ENCODE data around the gene SEPHS2.

Gene SEPHS2

GRCh38 chr16:30416624-30417528 lies 28.8 kb downstream of the SEPHS2 start:
- H3K27ac ChIP-seq (ENCODE audit: insufficient read depth, low read length, poor library complexity, severe bottlenecking), result peak overlapping the region; percentile 68
- no peaks in the 10 kb centered on the region for H3K9me3 ChIP-seq (ENCODE audit: control insufficient read depth, low read length)
- DNase-seq, result no peak
- peaks cover 10% of the 10 kb centered on the region for H3K4me1 ChIP-seq (ENCODE audit: control insufficient read depth, insufficient read depth, low read length, poor library complexity, severe bottlenecking)
- H3K4me3 ChIP-seq (ENCODE audit: insufficient read depth, low read depth, low read length, poor library complexity, severe bottlenecking), result peak overlapping the region; percentile 78
- peaks cover 4% of the 10 kb centered on the region for H3K36me3 ChIP-seq (ENCODE audit: control insufficient read depth, insufficient read depth, low read length)
- H3K27me3 ChIP-seq (replicated peaks; ENCODE audit: control insufficient read depth, insufficient read depth, low read length, poor library complexity, severe bottlenecking), result no peaks in the 10 kb centered on the region

GRCh38 chr16:30416047-30416603 lies 29.5 kb downstream of the SEPHS2 start:
- H3K4me3 ChIP-seq (ENCODE audit: insufficient read depth, low read depth, low read length, poor library complexity, severe bottlenecking), result no peak overlapping the region
- H3K36me3 ChIP-seq (ENCODE audit: control insufficient read depth, insufficient read depth, low read length), result peaks cover 3% of the 10 kb centered on the region
- H3K27me3 ChIP-seq (replicated peaks; ENCODE audit: control insufficient read depth, insufficient read depth, low read length, poor library complexity, severe bottlenecking), result no peaks in the 10 kb centered on the region
- H3K27ac ChIP-seq (ENCODE audit: insufficient read depth, low read length, poor library complexity, severe bottlenecking), result no peak overlapping the region
- H3K9me3 ChIP-seq (ENCODE audit: control insufficient read depth, low read length), result no peaks in the 10 kb centered on the region
- peaks cover 10% of the 10 kb centered on the region for H3K4me1 ChIP-seq (ENCODE audit: control insufficient read depth, insufficient read depth, low read length, poor library complexity, severe bottlenecking)
- DNase-seq, result no peak

- DNase-seq, result no peak
- no peak overlapping the region for H3K27ac ChIP-seq (ENCODE audit: insufficient read depth, low read length, poor library complexity, severe bottlenecking)
Measured at GRCh38 chr16:30414159-30414558, 31.5 kb downstream of the SEPHS2 start.

GRCh38 chr16:30413112-30413806 lies 32.4 kb downstream of the SEPHS2 start:
- DNase-seq, result no peak
- no peaks in the 10 kb centered on the region for H3K36me3 ChIP-seq (ENCODE audit: control insufficient read depth, insufficient read depth, low read length)

More at GRCh38 chr16:30414159-30414558, 31.5 kb downstream of the SEPHS2 start:
- Histone ChIP-seq H3K4me3 (ENCODE audit: insufficient read depth, low read depth, low read length, poor library complexity, severe bottlenecking) (no peak overlapping the region), H3K36me3 (ENCODE audit: control insufficient read depth, insufficient read depth, low read length) (no peaks in the 10 kb centered on the region), H3K9me3 (ENCODE audit: control insufficient read depth, low read length) (no peaks in the 10 kb centered on the region), H3K27me3 (replicated peaks; ENCODE audit: control insufficient read depth, insufficient read depth, low read length, poor library complexity, severe bottlenecking) (no peaks in the 10 kb centered on the region), H3K4me1 (ENCODE audit: control insufficient read depth, insufficient read depth, low read length, poor library complexity, severe bottlenecking) (peaks cover 13% of the 10 kb centered on the region)

GRCh38 chr16:30409125-30410060 lies 36.3 kb downstream of the SEPHS2 start:
- Histone ChIP-seq H3K9me3 (ENCODE audit: control insufficient read depth, low read length) (no peaks in the 10 kb centered on the region), H3K4me1 (ENCODE audit: control insufficient read depth, insufficient read depth, low read length, poor library complexity, severe bottlenecking) (peaks cover 18% of the 10 kb centered on the region), H3K4me3 (ENCODE audit: insufficient read depth, low read depth, low read length, poor library complexity, severe bottlenecking) (no peak overlapping the region), H3K27ac (ENCODE audit: insufficient read depth, low read length, poor library complexity, severe bottlenecking) (no peak overlapping the region), H3K27me3 (replicated peaks; ENCODE audit: control insufficient read depth, insufficient read depth, low read length, poor library complexity, severe bottlenecking) (no peaks in the 10 kb centered on the region), H3K36me3 (ENCODE audit: control insufficient read depth, insufficient read depth, low read length) (no peaks in the 10 kb centered on the region)
- DNase-seq, result peak; percentile 82 to 88 (median 86)

More at GRCh38 chr16:30413112-30413806, 32.4 kb downstream of the SEPHS2 start:
- no peak overlapping the region for H3K27ac ChIP-seq (ENCODE audit: insufficient read depth, low read length, poor library complexity, severe bottlenecking)
- H3K9me3 ChIP-seq (ENCODE audit: control insufficient read depth, low read length), result no peaks in the 10 kb centered on the region
- H3K4me3 ChIP-seq (ENCODE audit: insufficient read depth, low read depth, low read length, poor library complexity, severe bottlenecking), result no peak overlapping the region
- no peaks in the 10 kb centered on the region for H3K27me3 ChIP-seq (replicated peaks; ENCODE audit: control insufficient read depth, insufficient read depth, low read length, poor library complexity, severe bottlenecking)
- H3K4me1 ChIP-seq (ENCODE audit: control insufficient read depth, insufficient read depth, low read length, poor library complexity, severe bottlenecking), result peaks cover 12% of the 10 kb centered on the region

- no peak for DNase-seq
Measured at GRCh38 chr16:30407804-30408534, 37.7 kb downstream of the SEPHS2 start.

GRCh38 chr16:30407102-30407803 lies 38.4 kb downstream of the SEPHS2 start, which contains the start of gene ZNF771:
ZNF771 (plus strand) TSS chr16:30407606; CDS start chr16:30408054, 448 bp downstream.
- H3K9me3 ChIP-seq (ENCODE audit: control insufficient read depth, low read length), result no peaks in the 10 kb centered on the region
- H3K27ac ChIP-seq (ENCODE audit: insufficient read depth, low read length, poor library complexity, severe bottlenecking), result peak within 1 kb of the TSS; percentile 51
- no peaks in the 10 kb centered on the region for H3K36me3 ChIP-seq (ENCODE audit: control insufficient read depth, insufficient read depth, low read length)
- H3K4me3 ChIP-seq (ENCODE audit: insufficient read depth, low read depth, low read length, poor library complexity, severe bottlenecking), result peak within 1 kb of the TSS; percentile 77
- peaks cover 18% of the 10 kb centered on the region for H3K4me1 ChIP-seq (ENCODE audit: control insufficient read depth, insufficient read depth, low read length, poor library complexity, severe bottlenecking)
- no peaks in the 10 kb centered on the region for H3K27me3 ChIP-seq (replicated peaks; ENCODE audit: control insufficient read depth, insufficient read depth, low read length, poor library complexity, severe bottlenecking)
- peak; percentile 80 to 88 (median 83) for DNase-seq

More at GRCh38 chr16:30407804-30408534, 37.7 kb downstream of the SEPHS2 start:
- Histone ChIP-seq H3K27me3 (replicated peaks; ENCODE audit: control insufficient read depth, insufficient read depth, low read length, poor library complexity, severe bottlenecking) (no peaks in the 10 kb centered on the region), H3K36me3 (ENCODE audit: control insufficient read depth, insufficient read depth, low read length) (no peaks in the 10 kb centered on the region), H3K4me1 (ENCODE audit: control insufficient read depth, insufficient read depth, low read length, poor library complexity, severe bottlenecking) (peaks cover 18% of the 10 kb centered on the region), H3K9me3 (ENCODE audit: control insufficient read depth, low read length) (no peaks in the 10 kb centered on the region), H3K27ac (ENCODE audit: insufficient read depth, low read length, poor library complexity, severe bottlenecking) (peak overlapping the region; percentile 51), H3K4me3 (ENCODE audit: insufficient read depth, low read depth, low read length, poor library complexity, severe bottlenecking) (peak overlapping the region; percentile 77)

- Histone ChIP-seq H3K4me3 (ENCODE audit: insufficient read depth, low read depth, low read length, poor library complexity, severe bottlenecking) (peak overlapping the region; percentile 77), H3K27ac (ENCODE audit: insufficient read depth, low read length, poor library complexity, severe bottlenecking) (peak overlapping the region; percentile 51), H3K4me1 (ENCODE audit: control insufficient read depth, insufficient read depth, low read length, poor library complexity, severe bottlenecking) (peaks cover 18% of the 10 kb centered on the region), H3K36me3 (ENCODE audit: control insufficient read depth, insufficient read depth, low read length) (no peaks in the 10 kb centered on the region), H3K9me3 (ENCODE audit: control insufficient read depth, low read length) (no peaks in the 10 kb centered on the region), H3K27me3 (replicated peaks; ENCODE audit: control insufficient read depth, insufficient read depth, low read length, poor library complexity, severe bottlenecking) (no peaks in the 10 kb centered on the region)
- no peak for DNase-seq
Measured at GRCh38 chr16:30406795-30407101, 38.9 kb downstream of the SEPHS2 start.
